Neural cell (in vitro differentiated cells): ENCODE data around the gene MYOD1.

ENCODE experiments used
- CTCF ChIP-seq: fragments of 450-650 bp; IDR thresholded peaks from 2 replicates; pipeline ENCODE4 v1.5.1; 2014; ENCODE audit warnings: antibody characterized with exemption, mild to moderate bottlenecking, moderate library complexity; ENCODE audit not compliant: poor library complexity, severe bottlenecking
- EP300 ChIP-seq: fragments of 450-650 bp; conservative IDR thresholded peaks from 2 replicates; pipeline ENCODE4 v1.6.1; 2014; ENCODE audit warnings: antibody characterized with exemption, mild to moderate bottlenecking, moderate library complexity; ENCODE audit not compliant: poor library complexity, severe bottlenecking
- EZH2 ChIP-seq: fragments of 200-600, 300-800 bp; shearing (Covaris generic), sonication (generic); IDR thresholded peaks from 2 replicates; pipeline ENCODE4 v1.6.1; 2014; ENCODE audit warnings: antibody characterized with exemption, low read length, borderline replicate concordance, mild to moderate bottlenecking; ENCODE audit not compliant: insufficient read depth, poor library complexity, severe bottlenecking
- MXI1 ChIP-seq: fragments of 450-650 bp; conservative IDR thresholded peaks from 2 replicates; pipeline ENCODE4 v1.6.1; 2014; ENCODE audit warnings: antibody characterized with exemption, mild to moderate bottlenecking; ENCODE audit not compliant: poor library complexity, severe bottlenecking
- POLR2AphosphoS5 ChIP-seq: IDR thresholded peaks from 2 replicates; pipeline ENCODE4 v1.6.1; 2012
- RAD21 ChIP-seq: fragments of 450-650 bp; conservative IDR thresholded peaks from 2 replicates; pipeline ENCODE4 v1.6.1; 2014; ENCODE audit warnings: antibody characterized with exemption, mild to moderate bottlenecking, moderate library complexity
- SMC3 ChIP-seq: fragments of 450-650 bp; conservative IDR thresholded peaks from 2 replicates; pipeline ENCODE4 v1.6.1; 2014; ENCODE audit warnings: antibody characterized with exemption, mild to moderate bottlenecking, moderate library complexity; ENCODE audit not compliant: poor library complexity
- TAF1 ChIP-seq: IDR thresholded peaks from 2 replicates; pipeline ENCODE4 v1.6.1; 2012; ENCODE audit warnings: low read depth
- TF ChIP-seq, protein P1 (sequence below): IDR thresholded peaks from 2 replicates; pipeline ENCODE4 v1.6.1; 2012; ENCODE audit warnings: borderline replicate concordance

GRCh38 chr11:17730608-17731462 is 11.5 kb downstream of the MYOD1 start:
- TF ChIP-seq POLR2AphosphoS5, result no peak
- TF ChIP-seq CTCF, result peak; percentile 98
- TF ChIP-seq EP300, result peak; percentile 9
- peak; percentile 34 for TF ChIP-seq TAF1
- TF ChIP-seq MXI1, result peak; percentile 20
- TF ChIP-seq, protein P1, sequence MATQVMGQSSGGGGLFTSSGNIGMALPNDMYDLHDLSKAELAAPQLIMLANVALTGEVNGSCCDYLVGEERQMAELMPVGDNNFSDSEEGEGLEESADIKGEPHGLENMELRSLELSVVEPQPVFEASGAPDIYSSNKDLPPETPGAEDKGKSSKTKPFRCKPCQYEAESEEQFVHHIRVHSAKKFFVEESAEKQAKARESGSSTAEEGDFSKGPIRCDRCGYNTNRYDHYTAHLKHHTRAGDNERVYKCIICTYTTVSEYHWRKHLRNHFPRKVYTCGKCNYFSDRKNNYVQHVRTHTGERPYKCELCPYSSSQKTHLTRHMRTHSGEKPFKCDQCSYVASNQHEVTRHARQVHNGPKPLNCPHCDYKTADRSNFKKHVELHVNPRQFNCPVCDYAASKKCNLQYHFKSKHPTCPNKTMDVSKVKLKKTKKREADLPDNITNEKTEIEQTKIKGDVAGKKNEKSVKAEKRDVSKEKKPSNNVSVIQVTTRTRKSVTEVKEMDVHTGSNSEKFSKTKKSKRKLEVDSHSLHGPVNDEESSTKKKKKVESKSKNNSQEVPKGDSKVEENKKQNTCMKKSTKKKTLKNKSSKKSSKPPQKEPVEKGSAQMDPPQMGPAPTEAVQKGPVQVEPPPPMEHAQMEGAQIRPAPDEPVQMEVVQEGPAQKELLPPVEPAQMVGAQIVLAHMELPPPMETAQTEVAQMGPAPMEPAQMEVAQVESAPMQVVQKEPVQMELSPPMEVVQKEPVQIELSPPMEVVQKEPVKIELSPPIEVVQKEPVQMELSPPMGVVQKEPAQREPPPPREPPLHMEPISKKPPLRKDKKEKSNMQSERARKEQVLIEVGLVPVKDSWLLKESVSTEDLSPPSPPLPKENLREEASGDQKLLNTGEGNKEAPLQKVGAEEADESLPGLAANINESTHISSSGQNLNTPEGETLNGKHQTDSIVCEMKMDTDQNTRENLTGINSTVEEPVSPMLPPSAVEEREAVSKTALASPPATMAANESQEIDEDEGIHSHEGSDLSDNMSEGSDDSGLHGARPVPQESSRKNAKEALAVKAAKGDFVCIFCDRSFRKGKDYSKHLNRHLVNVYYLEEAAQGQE, result no peak
- peak; percentile 99 for TF ChIP-seq RAD21
- no peak for TF ChIP-seq EZH2
- TF ChIP-seq SMC3, result peak; percentile 98
